Mucosa of descending colon (tissue), 3 donors: ENCODE data around the gene UPP2. TPM values are rescaled to one million over a fixed set of nuclear protein-coding genes. Genes with fewer than 3 reads are reported as not detected.

Experiments used
- ATAC-seq: fragments of 200-7000 bp; cut with Tn5 transposase; one replicate; pipeline ENCODE4 v1.9.1; 2020; ENCODE audit warnings: mild to moderate bottlenecking, moderate library complexity
- DNase-seq, 3 donors: peaks; one replicate each; pipeline ENCODE4 v3.0.0-alpha.2; 2020
- H3K36me3 ChIP-seq: fragments of 200-600 bp; one replicate; pipeline ENCODE4 v1.8.0; 2021; ENCODE audit warnings: low read depth, mild to moderate bottlenecking
- H3K4me1 ChIP-seq: fragments of 200-600 bp; one replicate; pipeline ENCODE4 v1.8.0; 2021; ENCODE audit warnings: low read depth, mild to moderate bottlenecking
- H3K4me3 ChIP-seq: fragments of 200-600 bp; one replicate; pipeline ENCODE4 v1.8.0; 2021; ENCODE audit warnings: mild to moderate bottlenecking
- H3K9me3 ChIP-seq: fragments of 200-600 bp; one replicate; pipeline ENCODE4 v1.8.0; 2021; ENCODE audit warnings: mild to moderate bottlenecking
- CTCF ChIP-seq: fragments of 200-600 bp; IDR thresholded peaks from one replicate; pipeline ENCODE4 v1.8.0; 2022; ENCODE audit warnings: antibody characterized with exemption, mild to moderate bottlenecking
- intact Hi-C, 2 donors: fragments of 100-400 bp; cut with DNase I in 1 of 2; cut with micrococcal nuclease in 1 of 2; formaldehyde crosslinking; loops; one replicate each; pipeline versions ENCODE4 v1.11.0 to v1.11.1; 2022; cut with DNase I, micrococcal nuclease
- total RNA-seq, 3 donors: library from RNA; stranded (reverse); fragmentation: NEBNext Ultra II Directional in 2 of 3; extraction: Animal tissue kit (Norgen Biotek cat#: 25700) in 2 of 3; gene quantifications; one replicate each; pipeline versions ENCODE4 v1.2.1 to v1.2.4, GENCODE V29; 2021 to 2023
- donor health status: DM: no; HTN: no; CAD: no; lungs with moderate emphysema.
- donor health status: DM: no; HTN: no; CAD: no.
- donor health status: DM: no; HTN: yes; CAD: no.

UPP2 gene
- total RNA-seq, 3 donors from 2014 or later, result not detected

GRCh38 chr2:158182676-158183295 lies 81.1 kb downstream of the UPP2 start:
- no peak for ATAC-seq
- intact Hi-C loops, result no loop called here

GRCh38 chr2:158184001-158184400 lies 82.3 kb downstream of the UPP2 start:
- intact Hi-C loops, result no loop called here
- ATAC-seq (no peak), DNase-seq (no peak)
- no peak for TF ChIP-seq CTCF
- Histone ChIP-seq H3K4me1 (no peaks in the 10 kb centered on the region), H3K9me3 (no peaks in the 10 kb centered on the region), H3K4me3 (no peak overlapping the region), H3K36me3 (no peaks in the 10 kb centered on the region)

More at GRCh38 chr2:158182676-158183295, 81.1 kb downstream of the UPP2 start:
- Histone ChIP-seq H3K9me3 (no peaks in the 10 kb centered on the region), H3K36me3 (no peaks in the 10 kb centered on the region), H3K4me1 (no peaks in the 10 kb centered on the region), H3K4me3 (no peak overlapping the region)
- no peak for TF ChIP-seq CTCF
- DNase-seq, result no peak

- H3K4me1 ChIP-seq, result no peaks in the 10 kb centered on the region
- H3K36me3 ChIP-seq, result no peaks in the 10 kb centered on the region
- no peak for TF ChIP-seq CTCF
- ATAC-seq, result no peak
- no peak overlapping the region for H3K4me3 ChIP-seq
- H3K9me3 ChIP-seq, result no peaks in the 10 kb centered on the region
- no peak for DNase-seq
- intact Hi-C loops, result no loop called here
Observed at GRCh38 chr2:158184556-158185343, 83.1 kb downstream of the UPP2 start.

Other genes starting within 250 kb of the UPP2 start
- 10 to 100 TPM; 14.7 to 38.4 (median 15.8) TPM for gene ACVR1, start 225.5 kb upstream of the UPP2 start, total RNA-seq